ENCODE data around the gene BLACAT1.
"Not testable (repeated sequence)": the region's sequence is repeated elsewhere in the genome, so short reads cannot be mapped to it uniquely, and the experiment has no call there.

Gene BLACAT1

DNA sequence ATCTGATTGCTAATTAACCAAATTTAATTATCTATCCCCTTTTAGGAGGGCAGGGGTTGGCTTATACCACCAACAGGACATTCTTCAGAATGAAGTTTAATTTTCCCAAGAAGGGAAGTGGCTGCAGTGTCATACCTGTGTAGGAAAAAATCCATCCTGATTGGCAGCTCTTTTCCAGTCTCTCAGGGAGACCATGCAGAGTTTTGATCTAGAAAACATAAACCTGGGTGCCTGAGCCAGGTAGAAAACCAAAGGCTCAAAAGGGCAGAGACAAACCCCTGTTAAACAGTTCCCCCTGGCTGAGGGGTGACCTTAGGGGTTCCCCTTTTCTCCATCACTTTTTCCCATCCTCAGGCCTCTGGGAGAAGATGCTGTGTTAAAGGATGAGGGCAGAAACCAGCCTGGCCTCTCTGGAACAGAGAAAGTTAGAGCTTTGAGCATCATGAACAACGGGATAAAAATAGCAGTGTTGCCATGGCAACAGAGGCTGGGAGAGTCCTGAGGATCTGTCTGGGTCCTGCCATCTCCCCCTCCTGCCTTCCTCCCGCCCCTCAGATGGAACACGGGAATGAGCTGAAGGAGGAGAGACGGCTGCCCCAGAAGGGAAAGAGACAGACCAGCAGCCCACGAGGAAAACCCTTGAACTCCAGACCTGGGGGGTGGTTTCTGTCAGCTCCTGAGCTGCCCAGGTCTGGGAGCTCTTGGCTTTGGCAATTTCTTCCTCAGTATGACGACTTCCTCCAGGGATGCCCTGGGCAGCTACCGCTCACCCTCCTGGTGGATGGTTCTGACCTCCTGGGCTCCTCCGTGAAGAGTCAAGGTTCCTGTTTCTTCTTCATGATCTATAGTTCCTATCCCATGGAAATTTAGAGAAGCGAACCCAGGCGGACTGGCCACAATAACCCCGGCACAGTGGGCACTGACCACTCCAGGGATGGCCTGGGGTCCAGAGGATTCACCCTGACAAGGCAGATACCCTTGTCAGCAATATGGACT is 20.0 kb downstream of the BLACAT1 start:
- no peak for TF ChIP-seq CTCF (conservative IDR thresholded peaks at IDR 0.05)
- H3K27ac ChIP-seq: no peak overlapping the region

DNA sequence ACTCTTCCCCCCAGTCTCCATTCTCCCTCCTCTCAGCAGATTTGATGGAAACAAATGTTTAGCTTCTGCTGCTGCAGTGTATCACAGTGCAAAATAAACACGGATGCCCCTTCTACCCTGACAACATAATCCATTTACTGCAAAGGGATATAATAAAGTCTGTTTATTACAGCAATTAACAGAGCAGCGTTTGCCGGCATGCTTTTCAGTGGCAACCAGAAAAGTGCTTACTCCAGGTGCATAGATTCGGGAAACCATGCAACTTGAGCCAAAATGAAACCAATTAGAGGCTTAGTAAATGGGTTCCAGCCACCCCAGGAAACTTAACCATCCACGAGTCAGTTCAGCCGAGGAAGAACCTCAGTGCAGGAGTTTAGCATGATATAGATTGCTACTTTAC is 21.1 kb downstream of the BLACAT1 start:
- no peak for TF ChIP-seq CTCF (conservative IDR thresholded peaks at IDR 0.05)
- peak overlapping the region; percentile 62 for H3K27ac ChIP-seq

DNA sequence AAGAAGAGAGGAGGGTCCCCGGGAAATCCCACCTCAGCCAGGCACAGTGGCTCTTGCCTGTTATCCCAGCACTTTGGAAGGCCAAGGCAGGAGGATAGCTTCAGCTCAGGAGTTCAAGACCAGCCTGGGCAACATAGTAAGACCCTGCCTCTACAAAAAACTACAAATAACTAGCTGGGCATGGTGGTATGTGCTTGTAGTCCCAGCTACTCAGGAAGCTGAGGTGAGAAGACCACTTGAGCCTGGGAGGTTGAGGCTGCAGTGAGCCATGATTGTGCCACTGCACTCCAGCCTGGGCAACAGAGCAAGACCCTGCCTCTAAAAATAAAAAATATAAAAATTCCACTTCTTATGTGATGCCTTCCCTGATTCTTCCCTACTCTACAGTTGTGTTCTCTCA is 23.2 kb downstream of the BLACAT1 start:
- H3K27ac ChIP-seq: not testable (repeated sequence)

- no peak overlapping the region for H3K27ac ChIP-seq
- no peak for TF ChIP-seq CTCF (conservative IDR thresholded peaks at IDR 0.05)
Observed at GRCh38 chr1:205432116-205432515, 23.7 kb downstream of the BLACAT1 start.

GRCh38 chr1:205430696-205431305 is 25.0 kb downstream of the BLACAT1 start:
- TF ChIP-seq CTCF (conservative IDR thresholded peaks at IDR 0.05): peak; percentile 93
- H3K27ac ChIP-seq: no peak overlapping the region

- no peak for TF ChIP-seq CTCF (conservative IDR thresholded peaks at IDR 0.05)
- H3K27ac ChIP-seq: no peak overlapping the region
Observed at GRCh38 chr1:205429762-205430695, 25.8 kb downstream of the BLACAT1 start.

GRCh38 chr1:205424901-205425600 is 30.8 kb downstream of the BLACAT1 start:
- H3K27ac ChIP-seq: no peak overlapping the region
- TF ChIP-seq CTCF (conservative IDR thresholded peaks at IDR 0.05): no peak
